UCSD-AML1 (cell line): Measurements from ENCODE around the gene MTHFD2L.
A peak's percentile ranks its signal among the peaks of the same experiment; 100 is the strongest.
"Not testable (repeated sequence)": the region's sequence is repeated elsewhere in the genome, so short reads cannot be mapped to it uniquely, and the experiment has no call there.

ENCODE experiments used
- DNase-seq: peaks from one replicate; lab custom pipeline; 2025; ENCODE audit not compliant: unreplicated experiment; lab: John Stamatoyannopoulos, UW

Gene MTHFD2L

DNA sequence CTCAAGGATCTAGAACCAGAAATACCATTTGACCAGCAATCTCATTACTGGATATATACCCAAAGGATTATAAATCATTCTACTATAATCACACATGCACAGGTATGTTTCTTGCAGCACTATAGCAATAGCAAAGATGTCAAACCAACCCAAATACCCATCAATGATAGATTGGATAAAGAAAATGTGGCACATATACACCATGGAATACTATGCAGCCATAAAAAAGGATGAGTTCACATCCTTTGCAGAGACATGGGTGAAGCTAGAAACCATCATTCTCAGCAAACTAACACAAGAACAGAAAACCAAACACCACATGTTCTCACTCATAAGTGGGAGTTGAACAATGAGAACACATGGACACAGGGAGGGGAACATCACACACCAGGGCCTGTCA lies 25.7 kb upstream of the MTHFD2L start:
- not testable (repeated sequence) for DNase-seq

DNA sequence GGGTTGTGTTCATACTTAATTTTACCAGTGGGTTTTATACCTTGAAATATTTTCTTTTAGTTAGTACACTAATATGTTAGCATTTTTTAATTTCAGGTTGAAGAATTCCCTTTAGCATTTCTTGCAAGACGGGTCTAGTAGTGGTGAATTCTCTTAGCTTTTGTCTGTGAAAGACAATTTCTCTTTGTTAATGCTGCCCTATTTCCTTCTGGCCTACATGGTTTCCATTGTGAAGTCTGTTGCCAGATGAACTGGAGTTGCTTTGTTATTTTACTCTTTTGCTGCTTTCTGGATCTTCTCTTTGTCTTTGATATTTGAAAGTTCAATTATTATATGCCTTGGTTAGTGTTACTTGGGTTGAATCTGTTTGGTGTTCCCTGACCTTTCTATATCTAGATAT lies 25.0 kb upstream of the MTHFD2L start:
- DNase-seq = no peak

DNA sequence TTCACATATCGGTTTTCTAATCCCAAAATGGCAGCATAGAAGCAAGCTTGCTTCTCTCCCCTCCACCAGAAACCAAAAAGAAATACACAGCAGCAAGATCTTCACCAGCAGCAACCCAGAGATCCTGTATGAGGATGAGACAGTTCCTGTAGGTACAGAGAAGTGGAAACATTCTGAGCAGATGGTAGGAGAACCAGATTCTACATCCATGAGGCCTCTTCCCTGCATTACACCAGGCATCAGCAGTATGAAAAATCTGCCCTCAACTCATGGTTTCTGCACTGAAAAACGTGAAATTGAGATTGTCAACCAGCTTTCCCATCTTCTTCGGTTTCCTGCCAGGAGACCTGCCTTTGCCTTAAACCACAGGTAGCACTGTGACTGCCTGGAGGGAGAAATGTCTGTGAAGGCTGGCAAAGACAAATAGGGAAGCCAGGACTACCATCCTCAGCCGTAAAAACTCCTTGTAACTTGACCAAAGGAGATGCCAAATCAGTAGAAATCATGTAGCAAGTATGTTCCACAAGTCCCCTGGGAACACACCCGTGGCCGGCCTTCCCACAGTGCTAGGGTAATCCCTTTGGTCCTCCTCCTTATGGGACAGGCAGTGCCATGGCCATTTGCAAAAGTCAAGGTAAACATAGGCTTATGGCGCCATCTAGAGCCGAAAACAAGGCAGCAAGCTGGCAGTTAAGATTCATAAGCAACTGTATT lies 24.0 kb upstream of the MTHFD2L start:
- DNase-seq = peak; percentile 73

DNA sequence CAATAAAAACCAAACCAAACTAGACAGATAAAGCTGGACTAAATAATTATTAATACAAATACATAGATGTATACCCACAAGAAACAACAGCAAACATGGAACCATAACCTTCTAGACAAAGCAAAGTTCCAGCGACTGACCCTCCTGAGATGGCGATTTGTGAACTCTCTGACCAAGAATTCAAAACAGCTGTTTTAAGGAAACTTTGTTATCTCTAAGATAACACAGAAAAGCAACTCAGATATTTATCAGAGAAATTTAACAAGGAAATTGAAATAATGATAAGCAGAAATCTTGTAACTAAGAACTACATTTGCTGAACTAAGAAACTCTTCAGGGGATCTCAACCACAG lies 23.4 kb upstream of the MTHFD2L start:
- DNase-seq = no peak

DNA sequence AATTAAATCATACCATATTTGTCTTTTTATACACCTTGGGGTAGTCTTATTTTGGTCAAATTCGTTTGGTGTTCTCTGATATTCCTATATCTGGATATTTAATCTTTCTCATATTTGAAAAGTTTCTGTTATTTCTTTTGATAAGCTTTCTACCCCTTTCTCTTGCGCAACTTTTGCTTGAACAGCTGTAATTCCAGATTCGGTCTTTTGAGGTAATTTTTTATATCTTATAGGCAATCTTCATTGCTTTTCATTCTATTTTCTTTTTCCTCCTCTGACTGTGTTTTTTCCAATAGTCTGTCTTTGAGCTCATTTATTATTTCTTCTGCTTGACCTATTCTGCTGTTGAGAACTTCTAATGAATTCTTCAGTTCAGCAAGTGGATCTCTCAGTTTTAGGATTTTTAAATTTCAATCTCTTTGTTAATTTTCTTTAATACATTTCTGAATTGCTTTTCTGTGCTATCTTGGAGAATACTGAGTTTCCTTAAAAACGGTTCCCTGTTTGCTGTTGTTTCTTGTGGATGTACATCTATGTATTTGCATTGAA lies 11.3 kb upstream of the MTHFD2L start:
- DNase-seq = no peak

DNA sequence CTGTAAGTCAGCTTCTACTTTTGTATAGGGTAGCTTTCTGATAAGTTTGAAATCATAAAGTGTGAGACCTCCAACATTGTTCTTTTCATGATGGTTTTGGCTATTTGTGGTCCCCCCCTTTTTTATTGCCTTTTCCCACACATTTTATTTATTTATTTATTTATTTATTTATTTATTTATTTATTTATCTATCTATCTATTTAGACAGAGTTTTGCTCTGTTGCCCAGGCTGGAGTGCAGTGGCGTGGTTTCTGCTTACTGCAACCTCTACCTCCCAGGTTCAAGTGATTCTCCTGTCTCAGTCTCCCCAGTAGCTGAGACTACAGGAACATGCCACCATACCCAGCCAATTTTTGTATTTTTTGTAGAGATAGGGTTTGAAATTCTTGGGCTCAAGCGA lies 9.7 kb upstream of the MTHFD2L start:
- DNase-seq = no peak

DNA sequence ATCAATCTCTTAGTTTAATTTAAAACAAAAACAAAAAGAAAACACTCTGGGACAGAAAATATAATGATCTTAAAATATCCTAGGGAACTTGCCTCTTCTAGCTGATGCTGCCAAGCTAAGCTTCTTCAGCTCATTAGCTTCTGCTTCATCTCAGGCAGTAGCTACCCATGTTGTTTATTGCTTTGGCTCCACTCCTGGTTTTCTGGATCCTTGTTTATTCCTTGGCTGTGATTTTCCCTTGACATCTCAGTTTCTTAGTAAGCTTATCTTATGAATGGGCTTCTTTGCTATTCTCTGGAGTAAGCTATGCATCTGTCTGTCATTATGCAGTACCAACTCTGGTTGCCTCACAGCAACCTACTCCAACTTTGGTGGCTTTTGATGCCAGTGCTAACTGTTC lies 5.1 kb upstream of the MTHFD2L start:
- no peak for DNase-seq

DNA sequence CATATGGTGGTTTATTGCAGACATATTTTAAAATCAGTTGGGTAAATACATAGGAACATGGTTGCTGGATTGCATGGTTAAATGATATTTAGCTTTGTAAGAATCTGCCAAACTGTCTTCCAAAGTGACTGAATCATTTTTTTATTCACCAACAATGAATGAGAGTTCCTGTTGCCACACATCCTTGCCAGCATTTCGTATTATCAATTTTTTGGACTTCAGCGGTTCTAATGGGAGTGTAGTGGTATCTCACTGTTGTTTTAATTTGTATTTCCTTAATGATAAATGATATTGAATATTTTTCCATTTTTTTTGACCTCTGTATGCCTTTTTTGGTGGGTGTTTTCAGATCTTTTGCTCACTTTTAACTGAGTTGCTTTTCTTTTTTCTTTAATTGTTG lies 1.4 kb upstream of the MTHFD2L start:
- no peak for DNase-seq

DNA sequence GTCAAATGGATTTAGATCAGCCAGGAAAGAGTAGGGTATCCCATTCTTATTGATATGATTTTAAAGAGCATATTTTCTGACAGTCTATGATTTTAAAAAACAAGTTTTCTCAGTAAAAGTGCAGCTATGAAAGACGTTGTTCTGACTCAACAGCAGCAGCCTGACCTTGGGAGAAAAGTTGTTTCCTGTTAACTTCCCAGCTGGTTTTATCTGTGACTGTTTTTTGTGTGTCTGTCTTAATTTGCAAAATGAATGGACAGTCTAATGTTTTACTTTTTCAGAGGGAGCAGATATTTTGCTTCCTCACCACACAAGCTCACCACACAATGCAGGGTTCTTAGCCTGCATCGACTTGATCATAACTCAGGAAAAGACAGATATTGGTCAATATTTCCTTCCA lies 764 bp upstream of the MTHFD2L start:
- DNase-seq = no peak

DNA sequence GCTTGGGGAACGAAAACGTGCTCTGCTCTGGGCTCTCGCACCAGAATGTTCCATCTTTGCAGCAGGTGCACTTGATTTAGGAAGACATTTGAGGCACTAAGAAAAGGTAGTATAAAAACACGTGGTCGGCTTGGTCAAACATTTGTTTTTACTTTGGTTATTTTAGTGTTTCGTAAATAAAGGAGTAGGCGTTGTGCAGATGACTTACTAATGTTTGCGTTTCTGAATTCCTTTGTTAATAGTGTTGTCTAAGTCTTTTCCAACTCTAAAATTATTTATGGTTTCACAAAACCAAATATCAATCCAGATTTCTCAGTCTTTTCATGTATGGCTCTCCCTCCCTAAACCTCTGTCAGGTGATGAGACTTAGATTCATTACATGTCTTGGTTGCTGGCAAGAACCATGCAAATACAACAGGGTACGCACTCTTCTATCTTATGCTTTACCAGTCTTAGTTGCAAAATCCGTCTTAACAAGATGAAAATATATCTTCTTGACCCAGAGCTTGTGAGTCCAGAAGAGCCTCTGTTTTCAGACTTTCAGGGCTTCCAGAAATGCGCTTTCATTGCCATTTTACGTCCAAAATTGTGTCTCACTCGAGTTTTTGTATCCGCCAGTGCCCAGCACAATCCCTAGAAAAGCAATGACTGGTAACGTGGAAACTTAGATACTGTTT lies 686 bp downstream of the MTHFD2L start:
- no peak for DNase-seq

DNA sequence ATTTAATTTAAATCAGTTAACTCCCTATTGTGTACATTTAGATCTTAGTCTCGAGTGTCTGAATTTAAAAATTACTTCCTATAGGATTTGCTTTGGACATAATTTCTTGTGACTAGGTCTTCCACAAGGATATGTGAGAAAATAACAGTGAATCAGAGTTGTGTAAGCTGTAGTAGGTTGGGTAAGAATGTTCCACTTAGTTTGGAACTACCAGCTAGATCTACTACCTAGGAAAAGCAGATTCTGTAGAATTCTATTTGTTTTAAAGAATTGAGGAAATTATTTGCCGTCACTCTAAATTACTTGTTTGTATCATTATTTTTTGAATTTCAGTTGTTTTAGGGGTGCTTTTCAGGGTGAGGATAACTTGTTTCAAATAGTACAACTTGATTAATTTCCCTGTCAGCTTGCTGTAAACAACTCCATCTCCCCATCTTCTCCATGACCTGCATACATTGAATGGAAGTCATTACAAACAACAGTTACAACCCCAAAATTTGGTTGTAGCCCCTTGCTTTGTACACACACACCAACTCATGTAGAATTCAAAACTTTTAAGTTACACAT lies 1.3 kb downstream of the MTHFD2L start:
- DNase-seq = no peak

DNA sequence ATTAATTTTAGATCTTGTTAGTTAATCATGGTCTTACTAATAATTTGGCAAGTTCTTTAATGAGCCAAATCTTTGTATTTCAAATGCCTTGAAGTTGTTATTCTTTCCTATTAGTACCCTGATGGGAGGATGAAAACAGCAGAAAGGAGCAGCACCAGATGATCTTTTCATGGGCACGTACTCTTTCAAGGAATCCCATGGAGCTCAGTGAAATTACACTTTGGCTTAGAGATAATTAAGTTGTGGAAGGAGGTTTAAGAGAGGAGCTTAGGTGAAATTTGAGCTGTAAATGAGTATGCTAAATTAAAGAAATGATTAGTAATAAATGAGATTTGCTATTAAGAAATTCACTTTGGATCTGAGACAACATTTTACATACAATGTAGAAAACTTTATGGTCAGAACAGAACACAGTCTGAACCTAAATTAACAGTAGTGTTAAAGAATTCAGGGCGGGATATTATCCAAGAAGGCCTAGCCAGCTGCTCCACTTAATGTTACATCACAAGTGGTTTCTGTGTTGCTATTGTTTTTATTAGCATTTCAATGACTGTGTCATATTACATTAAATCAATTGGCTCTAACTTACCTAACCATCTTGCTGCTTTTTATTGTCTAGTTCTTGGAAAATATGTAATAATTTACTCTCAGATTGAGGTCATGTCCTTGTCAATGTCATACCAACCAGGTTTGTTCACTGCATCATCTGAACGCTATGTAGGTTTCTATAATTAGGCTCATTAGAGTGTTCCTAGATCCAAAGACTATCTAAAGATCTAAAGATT lies 3.9 kb downstream of the MTHFD2L start:
- DNase-seq = no peak

DNA sequence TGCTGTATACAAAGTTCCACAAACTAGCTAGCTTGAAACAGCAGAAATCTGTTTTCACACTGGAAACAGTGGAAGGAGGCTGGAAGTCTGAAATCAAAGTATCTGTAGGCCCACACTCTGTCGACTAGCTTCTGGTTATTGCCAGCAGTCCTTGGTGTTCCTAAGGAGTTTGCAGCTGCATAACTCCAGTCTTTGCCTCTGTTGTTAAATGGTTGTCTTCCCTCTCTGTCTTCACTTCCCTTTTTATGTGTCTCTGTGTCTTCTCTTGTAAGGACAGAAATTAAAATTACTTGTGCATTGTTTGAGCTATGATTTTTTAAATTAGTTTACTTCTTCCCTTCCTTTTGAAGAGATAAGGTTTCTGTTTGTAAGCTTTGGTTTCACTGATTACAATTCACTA lies 8.2 kb downstream of the MTHFD2L start:
- DNase-seq = no peak

DNA sequence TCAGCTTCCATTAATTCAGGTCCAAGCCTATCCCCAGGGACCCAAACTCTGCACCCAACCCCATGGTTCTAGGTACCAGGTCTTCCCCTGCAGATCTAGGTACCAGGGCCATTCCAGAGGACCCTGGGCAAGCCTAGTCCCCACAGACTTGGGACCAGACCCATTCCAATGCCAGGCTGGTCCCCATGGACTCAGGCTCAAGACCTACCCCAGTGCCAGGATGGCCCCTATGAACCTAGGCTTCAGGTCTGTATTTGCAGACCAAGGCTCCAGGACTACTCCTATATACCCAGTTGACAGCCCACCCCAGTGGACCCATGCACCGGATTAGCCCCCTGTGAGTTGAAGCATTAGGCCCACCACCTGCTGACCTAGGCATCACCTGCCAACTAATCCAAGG lies 8.9 kb downstream of the MTHFD2L start:
- peak; percentile 9 for DNase-seq

DNA sequence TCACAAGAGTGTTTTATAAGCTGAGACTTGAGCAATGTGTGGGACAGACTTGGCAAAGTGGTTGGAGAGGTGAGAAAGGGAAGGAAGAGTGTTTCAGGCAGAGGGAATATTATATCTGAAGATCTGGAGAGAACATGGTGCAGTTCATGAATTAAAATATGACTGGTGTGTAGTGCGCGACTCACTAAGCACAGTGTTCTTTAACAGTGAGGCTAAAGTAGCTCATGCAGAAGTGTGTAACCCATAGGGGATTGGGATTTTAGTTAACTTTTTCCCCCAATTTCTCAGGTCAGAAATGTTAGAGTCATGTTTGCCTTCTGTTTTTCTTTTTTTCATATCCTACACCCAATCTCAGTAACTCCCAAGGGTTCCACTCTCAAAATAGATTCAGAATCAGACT lies 9.7 kb downstream of the MTHFD2L start:
- no peak for DNase-seq

DNA sequence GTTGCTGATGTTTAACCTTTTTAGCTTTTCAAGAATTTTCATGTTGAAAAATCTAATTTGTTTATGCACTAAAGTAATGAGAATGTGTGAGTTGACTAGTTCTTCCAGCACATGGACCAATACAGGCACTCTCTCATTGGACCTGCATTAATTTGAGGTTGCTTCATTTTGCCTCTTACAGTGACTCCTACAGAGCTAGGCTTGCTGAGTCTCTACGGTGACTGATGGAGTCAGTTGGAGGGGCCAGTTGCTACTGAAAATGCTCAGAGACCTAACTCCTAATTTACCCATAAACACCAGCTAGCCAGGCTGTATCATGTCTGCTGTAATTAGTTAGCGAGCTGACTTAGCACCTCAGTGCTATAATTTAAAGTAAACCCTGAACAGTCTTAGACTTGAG lies 10.9 kb downstream of the MTHFD2L start:
- no peak for DNase-seq

DNA sequence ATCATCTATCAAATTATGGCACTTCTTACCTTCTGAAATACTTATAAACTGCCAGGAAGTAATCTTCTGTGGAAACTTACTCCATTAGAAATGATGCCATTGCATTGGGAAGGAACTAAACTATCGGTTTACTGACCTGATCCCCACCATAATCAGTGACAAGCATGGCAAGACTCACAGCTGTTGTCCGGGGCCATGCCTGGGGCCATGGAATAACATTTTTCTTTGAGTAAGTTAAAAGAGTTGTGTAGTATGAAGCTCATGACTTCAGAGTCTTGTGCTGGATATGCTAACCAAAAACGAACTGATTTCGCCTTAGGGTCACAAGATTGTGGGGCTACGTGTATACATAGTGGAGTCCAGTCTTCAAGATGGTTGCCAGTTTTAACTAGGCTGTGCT lies 15.4 kb downstream of the MTHFD2L start:
- no peak for DNase-seq

DNA sequence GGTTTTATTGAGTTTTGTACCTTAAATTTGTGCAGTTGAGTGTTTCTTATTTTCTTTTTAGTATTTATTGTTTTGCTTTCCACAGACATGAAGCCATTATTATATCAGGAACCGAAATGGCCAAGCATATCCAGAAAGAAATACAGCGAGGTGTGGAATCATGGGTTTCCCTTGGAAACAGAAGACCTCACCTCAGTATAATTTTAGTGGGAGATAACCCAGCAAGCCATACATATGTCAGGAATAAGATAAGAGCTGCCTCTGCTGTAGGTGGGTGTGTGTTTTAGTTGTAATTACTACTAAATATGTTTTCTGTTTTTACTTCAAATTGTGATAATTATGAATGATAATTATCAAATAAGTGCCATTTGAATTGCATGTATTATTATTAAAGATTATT lies 16.5 kb downstream of the MTHFD2L start:
- DNase-seq = no peak

DNA sequence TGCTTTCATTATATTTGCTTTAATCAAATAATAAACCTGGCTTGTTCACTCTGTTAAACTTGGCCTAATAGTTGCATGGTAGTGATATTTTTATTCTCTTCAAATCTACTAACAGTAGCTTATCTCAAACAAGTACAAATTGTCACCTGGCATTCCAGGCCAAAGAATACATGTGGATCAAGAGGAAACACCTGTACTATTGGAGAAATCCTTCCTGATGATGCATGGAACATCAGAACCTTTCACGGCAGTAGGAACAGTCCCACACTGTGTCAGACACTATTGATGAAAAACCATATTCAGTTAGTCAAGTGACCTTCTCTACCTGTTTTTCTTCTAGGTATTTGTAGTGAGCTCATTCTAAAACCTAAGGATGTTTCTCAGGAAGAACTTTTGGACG lies 17.0 kb downstream of the MTHFD2L start:
- DNase-seq = no peak

DNA sequence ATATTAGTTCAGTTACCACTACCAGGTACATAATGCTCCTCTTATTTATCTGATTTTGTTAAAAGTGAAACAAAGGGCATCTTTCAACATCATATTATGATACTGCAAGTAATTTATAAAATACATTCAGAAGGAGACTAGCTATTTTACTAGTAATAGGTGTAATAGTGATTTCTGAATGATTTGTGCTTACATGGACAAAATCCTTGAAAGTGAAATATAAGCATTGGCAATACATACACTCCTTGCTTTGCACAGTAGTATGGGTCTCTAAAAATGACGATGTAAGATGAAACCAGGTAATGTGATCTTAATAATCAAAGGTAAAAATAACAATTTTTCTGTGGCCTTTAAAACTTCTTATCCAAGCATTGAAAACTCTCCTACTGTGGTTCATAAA lies 17.5 kb downstream of the MTHFD2L start:
- DNase-seq = no peak

DNA sequence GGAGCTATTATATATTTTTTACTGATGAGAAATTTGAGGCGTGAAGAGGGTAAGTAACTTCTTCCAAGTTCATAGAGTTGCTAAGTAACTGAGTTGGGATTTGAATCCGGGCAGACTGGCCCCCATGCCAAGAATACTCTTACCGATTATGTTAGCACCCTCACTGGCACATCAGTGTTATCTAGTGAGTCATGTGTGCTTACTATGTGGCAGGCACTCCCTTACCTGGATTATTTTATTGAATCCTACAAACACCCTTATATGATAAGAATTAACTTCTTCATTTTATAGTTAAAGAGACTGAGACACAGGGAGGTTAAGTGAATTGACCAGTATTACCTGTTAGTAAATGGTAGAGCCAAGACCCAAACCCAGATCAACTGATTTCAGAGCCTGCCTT lies 20.9 kb downstream of the MTHFD2L start:
- DNase-seq = no peak

DNA sequence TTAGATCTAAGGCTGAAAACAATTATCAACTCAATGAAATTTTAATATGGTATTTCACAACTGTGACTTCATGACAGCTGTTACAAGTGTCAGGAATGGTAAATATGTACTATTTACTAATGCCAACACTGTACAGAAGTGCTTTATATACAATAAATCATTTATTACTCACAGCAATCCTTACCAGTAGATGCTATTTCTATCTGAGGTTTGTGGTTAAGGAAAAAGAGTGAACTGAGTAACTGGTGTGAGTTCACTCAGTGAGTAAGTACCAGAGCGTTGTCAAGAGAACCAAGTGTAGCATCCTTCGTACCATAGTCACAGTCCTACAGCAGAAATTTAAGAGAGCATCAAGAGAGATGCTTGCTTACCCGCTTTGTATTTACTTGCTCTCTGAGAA lies 23.3 kb downstream of the MTHFD2L start:
- no peak for DNase-seq
